GM23338 (cell line): Measurements from ENCODE around the gene CCDC40. TPM values are rescaled to one million over a fixed set of nuclear protein-coding genes. Genes with fewer than 3 reads are reported as not detected.

Experiments used
- ATAC-seq: fragments of 200-7000 bp; cut with Tn5 transposase; 3 replicates; pipeline ENCODE4 v1.9.1; 2020
- DNase-seq: peaks from one replicate; pipeline ENCODE4 v3.0.0-alpha.2; 2015; ENCODE audit warnings: low spot score
- H2AFZ ChIP-seq: fragments of 200-600 bp; sonication (generic); 2 replicates; pipeline ENCODE4 v1.8.0; 2016; ENCODE audit warnings: antibody characterized with exemption, mild to moderate bottlenecking, moderate library complexity
- H3F3A ChIP-seq: fragments of 200-600 bp; sonication (generic); replicated peaks from 2 replicates; pipeline ENCODE4 v1.8.0; 2017; ENCODE audit warnings: antibody characterized with exemption, mixed run types, low read depth
- H3K27ac ChIP-seq: fragments of 200-600 bp; sonication (generic); 2 replicates; pipeline ENCODE4 v1.6.1; 2016; ENCODE audit warnings: low read depth
- H3K27me3 ChIP-seq: fragments of 200-600 bp; sonication (generic); 2 replicates; pipeline ENCODE4 v1.8.0; 2016; ENCODE audit warnings: mild to moderate bottlenecking, mixed run types, moderate library complexity; ENCODE audit not compliant: insufficient read depth
- H3K36me3 ChIP-seq: fragments of 200-600 bp; sonication (generic); 2 replicates; pipeline ENCODE4 v1.8.0; 2016; ENCODE audit warnings: mild to moderate bottlenecking; ENCODE audit not compliant: insufficient read depth
- H3K4me1 ChIP-seq: fragments of 200-600 bp; sonication (generic); 2 replicates; pipeline ENCODE4 v1.8.0; 2016; ENCODE audit warnings: mild to moderate bottlenecking, moderate library complexity; ENCODE audit not compliant: insufficient read depth
- H3K4me2 ChIP-seq: fragments of 200-600 bp; sonication (generic); 2 replicates; pipeline ENCODE4 v1.7.1; 2017; ENCODE audit warnings: mixed run types
- H3K4me3 ChIP-seq: fragments of 200-600 bp; sonication (generic); 2 replicates; pipeline ENCODE4 v1.6.1; 2016; ENCODE audit warnings: mixed run types
- H3K79me2 ChIP-seq: fragments of 200-600 bp; sonication (generic); replicated peaks from 2 replicates; pipeline ENCODE4 v1.8.0; 2017; ENCODE audit warnings: mild to moderate bottlenecking; ENCODE audit not compliant: insufficient read depth
- H3K9me2 ChIP-seq: fragments of 200-600 bp; sonication (generic); 2 replicates; pipeline ENCODE4 v1.8.0; 2017; ENCODE audit not compliant: insufficient read depth
- H4K20me1 ChIP-seq: fragments of 200-600 bp; sonication (generic); replicated peaks from 2 replicates; pipeline ENCODE4 v1.8.0; 2017; ENCODE audit warnings: mild to moderate bottlenecking; ENCODE audit not compliant: insufficient read depth
- H3K27ac Mint-ChIP-seq: 2 replicates; pipeline ENCODE4 v1.8.0; 2020; ENCODE audit warnings: inconsistent platforms, mild to moderate bottlenecking, moderate library complexity, mixed read lengths
- H3K27me3 Mint-ChIP-seq: 3 replicates; pipeline ENCODE4 v1.8.0; 2022; ENCODE audit warnings: low read depth, mild to moderate bottlenecking, moderate library complexity, mixed read lengths, inconsistent platforms; ENCODE audit not compliant: insufficient read depth, poor library complexity
- H3K36me3 Mint-ChIP-seq: 3 replicates; pipeline ENCODE4 v1.8.0; 2021; ENCODE audit warnings: low read depth, mild to moderate bottlenecking, inconsistent platforms, moderate library complexity, mixed read lengths
- H3K4me1 Mint-ChIP-seq: 3 replicates; pipeline ENCODE4 v1.8.0; 2020; ENCODE audit warnings: mild to moderate bottlenecking, inconsistent platforms, mixed read lengths
- H3K4me3 Mint-ChIP-seq: 3 replicates; pipeline ENCODE4 v1.8.0; 2021; ENCODE audit warnings: moderate library complexity, mild to moderate bottlenecking, inconsistent platforms, mixed read lengths
- H3K9me3 Mint-ChIP-seq: 3 replicates; pipeline ENCODE4 v1.8.0; 2020; ENCODE audit warnings: moderate library complexity, mild to moderate bottlenecking, inconsistent platforms, mixed read lengths
- CREB1 ChIP-seq: fragments of 250-450 bp; sonication (Bioruptor Pico); IDR thresholded peaks from 2 replicates; pipeline ENCODE4 v1.5.0; 2020; ENCODE audit warnings: low read depth, mild to moderate bottlenecking, moderate library complexity
- EZH2phosphoT487 ChIP-seq: fragments of 200-600 bp; sonication (generic); IDR thresholded peaks from one replicate; pipeline ENCODE4 v1.8.1; 2018; ENCODE audit warnings: antibody characterized with exemption; ENCODE audit not compliant: unreplicated experiment
- JUNB ChIP-seq: IDR thresholded peaks from one replicate; pipeline ENCODE4 v1.6.1; 2016; ENCODE audit warnings: antibody characterized with exemption; ENCODE audit not compliant: unreplicated experiment
- REST ChIP-seq: IDR thresholded peaks from one replicate; pipeline ENCODE4 v1.6.1; 2018; ENCODE audit warnings: antibody characterized with exemption; ENCODE audit not compliant: unreplicated experiment
- STAT1 ChIP-seq: IDR thresholded peaks from one replicate; pipeline ENCODE4 v1.6.1; 2016; ENCODE audit warnings: antibody characterized with exemption; ENCODE audit not compliant: unreplicated experiment
- ZNF114 ChIP-seq: fragments of 250-450 bp; sonication (Bioruptor Pico); IDR thresholded peaks from 2 replicates; pipeline ENCODE4 v1.5.0; 2020; ENCODE audit warnings: mild to moderate bottlenecking, moderate library complexity
- ZNF331 ChIP-seq: fragments of 250-450 bp; sonication (Bioruptor Pico); IDR thresholded peaks from 2 replicates; pipeline ENCODE4 v1.5.0; 2020; ENCODE audit warnings: low read depth, mild to moderate bottlenecking, moderate library complexity
- polyA plus RNA-seq: library from polyadenylated mRNA; unstranded; fragments of >200 nt; fragmentation: Nextera tagmentation; extraction: Ambion mirVana; gene quantifications from 2 replicates; pipeline ENCODE4 v1.2.1, GENCODE V29; 2016
- total RNA-seq: library from RNA; depleted of rRNA; stranded (reverse); fragments of >200 nt; shearing (Covaris generic); gene quantifications from 2 replicates; pipeline ENCODE4 v1.2.3, GENCODE V29; 2014
- TF ChIP-seq, protein P1 (sequence below): fragments of 250-450 bp; sonication (Bioruptor Pico); IDR thresholded peaks from 2 replicates; pipeline ENCODE4 v1.5.0; 2020; ENCODE audit warnings: mild to moderate bottlenecking, moderate library complexity

The CCDC40 gene
- total and polyA plus RNA-seq, 2 experiments from 2014 or later, result 7.6 to 8.1 TPM

DNA sequence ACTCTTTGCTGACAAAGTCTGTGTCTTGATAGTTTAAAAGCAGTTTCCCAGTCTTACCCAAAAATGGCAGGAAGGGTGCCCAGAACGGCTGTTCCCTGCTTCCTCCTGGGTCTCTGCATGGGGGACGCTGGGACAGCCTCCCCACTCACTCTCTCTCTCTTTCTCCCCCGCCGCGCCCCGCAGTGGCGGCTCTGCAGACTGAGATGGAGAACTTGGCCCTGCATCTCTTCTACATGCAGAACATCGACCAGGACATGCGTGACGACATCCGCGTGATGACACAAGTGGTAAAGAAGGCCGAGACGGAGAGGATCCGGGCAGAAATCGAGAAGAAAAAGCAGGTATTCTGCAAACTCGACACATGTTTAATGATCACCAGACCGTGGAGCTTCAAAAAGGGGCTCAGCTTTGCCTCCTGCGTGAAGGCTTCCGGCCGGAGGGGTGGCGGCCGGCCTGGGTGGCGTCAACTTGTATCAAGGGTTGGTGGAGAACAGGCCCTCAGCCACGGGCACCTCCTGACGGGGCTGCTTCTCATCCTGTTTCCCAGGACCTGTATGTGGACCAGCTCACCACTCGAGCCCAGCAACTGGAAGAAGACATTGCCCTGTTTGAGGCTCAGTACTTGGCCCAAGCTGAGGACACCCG, 22.0 kb downstream of the CCDC40 start (continued):
- TF ChIP-seq EZH2phosphoT487, result no peak
- TF ChIP-seq, protein P1, sequence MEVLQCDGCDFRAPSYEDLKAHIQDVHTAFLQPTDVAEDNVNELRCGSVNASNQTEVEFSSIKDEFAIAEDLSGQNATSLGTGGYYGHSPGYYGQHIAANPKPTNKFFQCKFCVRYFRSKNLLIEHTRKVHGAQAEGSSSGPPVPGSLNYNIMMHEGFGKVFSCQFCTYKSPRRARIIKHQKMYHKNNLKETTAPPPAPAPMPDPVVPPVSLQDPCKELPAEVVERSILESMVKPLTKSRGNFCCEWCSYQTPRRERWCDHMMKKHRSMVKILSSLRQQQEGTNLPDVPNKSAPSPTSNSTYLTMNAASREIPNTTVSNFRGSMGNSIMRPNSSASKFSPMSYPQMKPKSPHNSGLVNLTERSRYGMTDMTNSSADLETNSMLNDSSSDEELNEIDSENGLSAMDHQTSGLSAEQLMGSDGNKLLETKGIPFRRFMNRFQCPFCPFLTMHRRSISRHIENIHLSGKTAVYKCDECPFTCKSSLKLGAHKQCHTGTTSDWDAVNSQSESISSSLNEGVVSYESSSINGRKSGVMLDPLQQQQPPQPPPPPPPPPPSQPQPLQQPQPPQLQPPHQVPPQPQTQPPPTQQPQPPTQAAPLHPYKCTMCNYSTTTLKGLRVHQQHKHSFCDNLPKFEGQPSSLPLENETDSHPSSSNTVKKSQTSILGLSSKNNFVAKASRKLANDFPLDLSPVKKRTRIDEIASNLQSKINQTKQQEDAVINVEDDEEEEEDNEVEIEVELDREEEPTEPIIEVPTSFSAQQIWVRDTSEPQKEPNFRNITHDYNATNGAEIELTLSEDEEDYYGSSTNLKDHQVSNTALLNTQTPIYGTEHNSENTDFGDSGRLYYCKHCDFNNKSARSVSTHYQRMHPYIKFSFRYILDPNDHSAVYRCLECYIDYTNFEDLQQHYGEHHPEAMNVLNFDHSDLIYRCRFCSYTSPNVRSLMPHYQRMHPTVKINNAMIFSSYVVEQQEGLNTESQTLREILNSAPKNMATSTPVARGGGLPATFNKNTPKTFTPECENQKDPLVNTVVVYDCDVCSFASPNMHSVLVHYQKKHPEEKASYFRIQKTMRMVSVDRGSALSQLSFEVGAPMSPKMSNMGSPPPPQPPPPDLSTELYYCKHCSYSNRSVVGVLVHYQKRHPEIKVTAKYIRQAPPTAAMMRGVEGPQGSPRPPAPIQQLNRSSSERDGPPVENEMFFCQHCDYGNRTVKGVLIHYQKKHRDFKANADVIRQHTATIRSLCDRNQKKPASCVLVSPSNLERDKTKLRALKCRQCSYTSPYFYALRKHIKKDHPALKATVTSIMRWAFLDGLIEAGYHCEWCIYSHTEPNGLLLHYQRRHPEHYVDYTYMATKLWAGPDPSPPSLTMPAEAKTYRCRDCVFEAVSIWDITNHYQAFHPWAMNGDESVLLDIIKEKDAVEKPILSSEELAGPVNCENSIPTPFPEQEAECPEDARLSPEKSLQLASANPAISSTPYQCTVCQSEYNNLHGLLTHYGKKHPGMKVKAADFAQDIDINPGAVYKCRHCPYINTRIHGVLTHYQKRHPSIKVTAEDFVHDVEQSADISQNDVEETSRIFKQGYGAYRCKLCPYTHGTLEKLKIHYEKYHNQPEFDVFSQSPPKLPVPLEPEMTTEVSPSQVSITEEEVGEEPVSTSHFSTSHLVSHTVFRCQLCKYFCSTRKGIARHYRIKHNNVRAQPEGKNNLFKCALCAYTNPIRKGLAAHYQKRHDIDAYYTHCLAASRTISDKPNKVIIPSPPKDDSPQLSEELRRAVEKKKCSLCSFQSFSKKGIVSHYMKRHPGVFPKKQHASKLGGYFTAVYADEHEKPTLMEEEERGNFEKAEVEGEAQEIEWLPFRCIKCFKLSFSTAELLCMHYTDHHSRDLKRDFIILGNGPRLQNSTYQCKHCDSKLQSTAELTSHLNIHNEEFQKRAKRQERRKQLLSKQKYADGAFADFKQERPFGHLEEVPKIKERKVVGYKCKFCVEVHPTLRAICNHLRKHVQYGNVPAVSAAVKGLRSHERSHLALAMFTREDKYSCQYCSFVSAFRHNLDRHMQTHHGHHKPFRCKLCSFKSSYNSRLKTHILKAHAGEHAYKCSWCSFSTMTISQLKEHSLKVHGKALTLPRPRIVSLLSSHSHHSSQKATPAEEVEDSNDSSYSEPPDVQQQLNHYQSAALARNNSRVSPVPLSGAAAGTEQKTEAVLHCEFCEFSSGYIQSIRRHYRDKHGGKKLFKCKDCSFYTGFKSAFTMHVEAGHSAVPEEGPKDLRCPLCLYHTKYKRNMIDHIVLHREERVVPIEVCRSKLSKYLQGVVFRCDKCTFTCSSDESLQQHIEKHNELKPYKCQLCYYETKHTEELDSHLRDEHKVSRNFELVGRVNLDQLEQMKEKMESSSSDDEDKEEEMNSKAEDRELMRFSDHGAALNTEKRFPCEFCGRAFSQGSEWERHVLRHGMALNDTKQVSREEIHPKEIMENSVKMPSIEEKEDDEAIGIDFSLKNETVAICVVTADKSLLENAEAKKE (CRISPR knock-in tag), result no peak

DNA sequence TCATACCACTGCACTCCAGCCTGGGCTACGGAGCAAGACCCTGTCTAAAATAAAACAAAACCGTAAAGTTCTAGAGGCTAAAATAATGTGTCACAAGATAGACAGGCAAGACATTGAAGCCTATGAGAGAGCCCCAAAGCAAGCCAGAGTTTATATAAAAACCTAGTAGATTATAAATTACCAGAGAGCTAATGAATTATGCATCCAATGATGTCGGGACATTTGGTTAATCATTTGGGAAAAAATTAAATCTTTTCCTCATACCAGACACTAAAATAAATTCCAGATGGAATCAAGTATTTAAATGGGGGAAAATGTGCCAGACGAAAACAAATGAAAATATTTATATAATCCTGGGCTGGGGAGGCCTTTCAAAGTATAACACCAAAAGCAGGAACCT, 24.2 kb downstream of the CCDC40 start:
- Histone ChIP-seq H3K36me3 (no peaks in the 10 kb centered on the region), H2AFZ (no peak overlapping the region), H3K4me2 (no peak overlapping the region), H3K4me3 (no peak overlapping the region), H3K4me1 (peaks cover 6% of the 10 kb centered on the region; the same call in 1 of the 2 replicates), H4K20me1 (no peaks in the 10 kb centered on the region), H3K27me3 (no peaks in the 10 kb centered on the region), H3F3A (peaks cover 14% of the 10 kb centered on the region), H3K79me2 (no peaks in the 10 kb centered on the region), H3K27ac (no peak overlapping the region), H3K9me2 (no peaks in the 10 kb centered on the region)
- no peaks in the 10 kb centered on the region; the same call in 1 of the 3 replicates for H3K36me3 Mint-ChIP-seq
- no peak overlapping the region for H3K27ac Mint-ChIP-seq
- DNase-seq, result no peak
- peaks cover 11% of the 10 kb centered on the region for H3K27me3 Mint-ChIP-seq
- peaks cover 9% of the 10 kb centered on the region for H3K4me1 Mint-ChIP-seq
- H3K9me3 Mint-ChIP-seq, result no peaks in the 10 kb centered on the region
- no peak for ATAC-seq
- H3K4me3 Mint-ChIP-seq, result no peak overlapping the region
- no peak for TF ChIP-seq ZNF331 (CRISPR knock-in tag)
- TF ChIP-seq CREB1 (CRISPR knock-in tag), result no peak
- no peak for TF ChIP-seq REST
- TF ChIP-seq EZH2phosphoT487, result no peak
- no peak for TF ChIP-seq STAT1
- no peak for TF ChIP-seq JUNB
- TF ChIP-seq ZNF114, result no peak
